Neural cell (in vitro differentiated cells): ENCODE data around the gene WDFY1. TPM values are rescaled to one million over a fixed set of nuclear protein-coding genes. Genes with fewer than 3 reads are reported as not detected.

Source experiments
- H2AFZ ChIP-seq: fragments of 200-600, 300-800 bp; sonication (generic), shearing (Covaris generic); 2 replicates; pipeline ENCODE4 v1.6.0; 2014; ENCODE audit warnings: low read depth, mild to moderate bottlenecking, antibody characterized with exemption, low read length, moderate library complexity
- H3F3A ChIP-seq: fragments of 200-600 bp; shearing (Covaris generic); 2 replicates; pipeline ENCODE4 v1.6.1; 2016; ENCODE audit warnings: mild to moderate bottlenecking, moderate library complexity, mixed read lengths, antibody characterized with exemption, low read length; ENCODE audit not compliant: insufficient read depth, poor library complexity, severe bottlenecking
- H3K27ac ChIP-seq: fragments of 200-600, 300-800 bp; sonication (generic), shearing (Covaris generic); 2 replicates; pipeline ENCODE4 v1.5.1; 2014; ENCODE audit warnings: mild to moderate bottlenecking, low read length, moderate library complexity
- H3K27me3 ChIP-seq: fragments of 300-800, 200-600 bp; sonication (generic), shearing (Covaris generic); 2 replicates; pipeline ENCODE4 v1.6.0; 2014; ENCODE audit warnings: mild to moderate bottlenecking, low read depth, low read length, moderate library complexity; ENCODE audit not compliant: insufficient read depth
- H3K36me3 ChIP-seq: fragments of 300-800, 200-600 bp; sonication (generic), shearing (Covaris generic); 2 replicates; pipeline ENCODE4 v1.5.1; 2014; ENCODE audit warnings: mild to moderate bottlenecking, antibody characterized with exemption, low read length, moderate library complexity; ENCODE audit not compliant: insufficient read depth
- H3K4me2 ChIP-seq: fragments of 300-800, 200-600 bp; sonication (generic), shearing (Covaris generic); 2 replicates; pipeline ENCODE4 v1.6.0; 2014; ENCODE audit warnings: mild to moderate bottlenecking, low read length
- H3K4me3 ChIP-seq: fragments of 300-800, 200-600 bp; sonication (generic), shearing (Covaris generic); 2 replicates; pipeline ENCODE4 v1.5.1; 2014; ENCODE audit warnings: mild to moderate bottlenecking, low read length, moderate library complexity
- H3K79me2 ChIP-seq: fragments of 200-600 bp; shearing (Covaris generic); replicated peaks from 2 replicates; pipeline ENCODE4 v1.6.0; 2014; ENCODE audit warnings: mild to moderate bottlenecking, low read length, moderate library complexity; ENCODE audit not compliant: insufficient read depth
- H3K9ac ChIP-seq: fragments of 300-800, 200-600 bp; sonication (generic), shearing (Covaris generic); 2 replicates; pipeline ENCODE4 v1.6.1; 2016; ENCODE audit warnings: mild to moderate bottlenecking, low read length, mixed read lengths
- H3K9me2 ChIP-seq: fragments of 200-600 bp; shearing (Covaris generic); 2 replicates; pipeline ENCODE4 v1.6.1; 2016; ENCODE audit warnings: mild to moderate bottlenecking, low read length, mixed read lengths; ENCODE audit not compliant: insufficient read depth
- H3K9me3 ChIP-seq: fragments of 200-600, 300-800 bp; sonication (generic), shearing (Covaris generic); 2 replicates; pipeline ENCODE4 v1.6.1; 2016; ENCODE audit warnings: mild to moderate bottlenecking, mixed run types, low read length, moderate library complexity, mixed read lengths
- H4K20me1 ChIP-seq: fragments of 200-600 bp; shearing (Covaris generic); 2 replicates; pipeline ENCODE4 v1.6.1; 2016; ENCODE audit warnings: mild to moderate bottlenecking, mixed run types; ENCODE audit not compliant: insufficient read depth
- CTCF ChIP-seq: fragments of 450-650 bp; IDR thresholded peaks from 2 replicates; pipeline ENCODE4 v1.5.1; 2014; ENCODE audit warnings: antibody characterized with exemption, mild to moderate bottlenecking, moderate library complexity; ENCODE audit not compliant: poor library complexity, severe bottlenecking
- EP300 ChIP-seq: fragments of 450-650 bp; conservative IDR thresholded peaks from 2 replicates; pipeline ENCODE4 v1.6.1; 2014; ENCODE audit warnings: antibody characterized with exemption, mild to moderate bottlenecking, moderate library complexity; ENCODE audit not compliant: poor library complexity, severe bottlenecking
- EZH2 ChIP-seq: fragments of 200-600, 300-800 bp; shearing (Covaris generic), sonication (generic); IDR thresholded peaks from 2 replicates; pipeline ENCODE4 v1.6.1; 2014; ENCODE audit warnings: antibody characterized with exemption, low read length, borderline replicate concordance, mild to moderate bottlenecking; ENCODE audit not compliant: insufficient read depth, poor library complexity, severe bottlenecking
- MXI1 ChIP-seq: fragments of 450-650 bp; conservative IDR thresholded peaks from 2 replicates; pipeline ENCODE4 v1.6.1; 2014; ENCODE audit warnings: antibody characterized with exemption, mild to moderate bottlenecking; ENCODE audit not compliant: poor library complexity, severe bottlenecking
- POLR2AphosphoS5 ChIP-seq: IDR thresholded peaks from 2 replicates; pipeline ENCODE4 v1.6.1; 2012
- RAD21 ChIP-seq: fragments of 450-650 bp; conservative IDR thresholded peaks from 2 replicates; pipeline ENCODE4 v1.6.1; 2014; ENCODE audit warnings: antibody characterized with exemption, mild to moderate bottlenecking, moderate library complexity
- REST ChIP-seq: IDR thresholded peaks from 2 replicates; pipeline ENCODE4 v1.6.1; 2012; ENCODE audit warnings: borderline replicate concordance
- SMC3 ChIP-seq: fragments of 450-650 bp; conservative IDR thresholded peaks from 2 replicates; pipeline ENCODE4 v1.6.1; 2014; ENCODE audit warnings: antibody characterized with exemption, mild to moderate bottlenecking, moderate library complexity; ENCODE audit not compliant: poor library complexity
- TAF1 ChIP-seq: IDR thresholded peaks from 2 replicates; pipeline ENCODE4 v1.6.1; 2012; ENCODE audit warnings: low read depth
- polyA plus RNA-seq: library from polyadenylated mRNA; depleted of rRNA; stranded (reverse); fragments of >200 nt; gene quantifications from 2 replicates; pipeline ENCODE4 v1.2.3, GENCODE V29; 2014

Gene WDFY1
- polyA plus RNA-seq, 1 donor from 2014 or later, result 49.4 TPM

GRCh38 chr2:223852281-223852795 lies 92.8 kb downstream of the WDFY1 start:
- no peak overlapping the region for H3K9ac ChIP-seq
- H3K4me2 ChIP-seq, result no peak overlapping the region
- no peaks in the 10 kb centered on the region for H3F3A ChIP-seq
- no peaks in the 10 kb centered on the region for H3K9me3 ChIP-seq
- H4K20me1 ChIP-seq, result no peaks in the 10 kb centered on the region
- no peaks in the 10 kb centered on the region for H3K27me3 ChIP-seq
- TF ChIP-seq RAD21, result no peak
- no peak for TF ChIP-seq EP300
- no peak for TF ChIP-seq CTCF
- no peak for TF ChIP-seq EZH2
- no peak for TF ChIP-seq SMC3
- TF ChIP-seq REST, result no peak
- no peak for TF ChIP-seq TAF1
- no peak for TF ChIP-seq POLR2AphosphoS5
- TF ChIP-seq MXI1, result no peak
- no peak overlapping the region for H3K4me3 ChIP-seq
- H2AFZ ChIP-seq, result no peak overlapping the region
- H3K9me2 ChIP-seq, result no peaks in the 10 kb centered on the region
- no peaks in the 10 kb centered on the region for H3K36me3 ChIP-seq
- H3K27ac ChIP-seq, result no peak overlapping the region
- no peaks in the 10 kb centered on the region for H3K79me2 ChIP-seq

GRCh38 chr2:223847410-223847809 lies 97.7 kb downstream of the WDFY1 start:
- Histone ChIP-seq H2AFZ (no peak overlapping the region), H3K36me3 (no peaks in the 10 kb centered on the region), H3F3A (no peaks in the 10 kb centered on the region), H3K9me3 (no peaks in the 10 kb centered on the region), H3K4me3 (no peak overlapping the region), H3K27ac (no peak overlapping the region), H4K20me1 (no peaks in the 10 kb centered on the region), H3K27me3 (no peaks in the 10 kb centered on the region), H3K9ac (no peak overlapping the region), H3K79me2 (no peaks in the 10 kb centered on the region), H3K9me2 (no peaks in the 10 kb centered on the region), H3K4me2 (no peak overlapping the region)
- TF ChIP-seq REST (no peak), SMC3 (no peak), CTCF (no peak), EZH2 (no peak), EP300 (no peak), MXI1 (no peak), RAD21 (no peak), POLR2AphosphoS5 (no peak), TAF1 (no peak)
